Endothelial cell (in vitro differentiated cells): ENCODE results near the gene CRAMP1. TPM values are rescaled to one million over a fixed set of nuclear protein-coding genes. Genes with fewer than 3 reads are reported as not detected.

Source experiments
- DNase-seq: peaks from one replicate; pipeline ENCODE4 v3.0.0; 2021; ENCODE audit warnings: low spot score
- H3K27ac Mint-ChIP-seq: one replicate; pipeline ENCODE4 v1.8.0; 2021; ENCODE audit warnings: mixed read lengths, inconsistent platforms; ENCODE audit not compliant: unreplicated experiment
- H3K27me3 Mint-ChIP-seq: one replicate; pipeline ENCODE4 v1.8.0; 2021; ENCODE audit warnings: mild to moderate bottlenecking, moderate library complexity, mixed read lengths, inconsistent platforms; ENCODE audit not compliant: unreplicated experiment
- H3K36me3 Mint-ChIP-seq: one replicate; pipeline ENCODE4 v1.8.0; 2021; ENCODE audit warnings: mild to moderate bottlenecking, low read depth, mixed read lengths, inconsistent platforms; ENCODE audit not compliant: unreplicated experiment
- H3K4me1 Mint-ChIP-seq: one replicate; pipeline ENCODE4 v1.8.0; 2021; ENCODE audit warnings: mild to moderate bottlenecking, mixed read lengths, inconsistent platforms; ENCODE audit not compliant: unreplicated experiment
- H3K4me3 Mint-ChIP-seq: one replicate; pipeline ENCODE4 v1.8.0; 2021; ENCODE audit warnings: mild to moderate bottlenecking, mixed read lengths, inconsistent platforms; ENCODE audit not compliant: unreplicated experiment
- H3K9me3 Mint-ChIP-seq: one replicate; pipeline ENCODE4 v1.8.0; 2021; ENCODE audit warnings: mixed read lengths, inconsistent platforms; ENCODE audit not compliant: unreplicated experiment
- total RNA-seq: library from RNA; stranded (reverse); fragmentation: NEBNext Ultra II Directional; extraction: Animal tissue kit (Norgen Biotek cat#: 25700); gene quantifications from one replicate; pipeline ENCODE4 v1.2.1, GENCODE V29; 2021; ENCODE audit not compliant: unreplicated experiment
- TF ChIP-seq, protein P1 (sequence below): fragments of 200-600 bp; sonication (generic); IDR thresholded peaks from one replicate; pipeline ENCODE4 v1.5.0; 2021; ENCODE audit warnings: antibody characterized with exemption; ENCODE audit not compliant: unreplicated experiment

The CRAMP1 gene
- total RNA-seq, 1 donor from 2014 or later = 46.8 TPM

DNA sequence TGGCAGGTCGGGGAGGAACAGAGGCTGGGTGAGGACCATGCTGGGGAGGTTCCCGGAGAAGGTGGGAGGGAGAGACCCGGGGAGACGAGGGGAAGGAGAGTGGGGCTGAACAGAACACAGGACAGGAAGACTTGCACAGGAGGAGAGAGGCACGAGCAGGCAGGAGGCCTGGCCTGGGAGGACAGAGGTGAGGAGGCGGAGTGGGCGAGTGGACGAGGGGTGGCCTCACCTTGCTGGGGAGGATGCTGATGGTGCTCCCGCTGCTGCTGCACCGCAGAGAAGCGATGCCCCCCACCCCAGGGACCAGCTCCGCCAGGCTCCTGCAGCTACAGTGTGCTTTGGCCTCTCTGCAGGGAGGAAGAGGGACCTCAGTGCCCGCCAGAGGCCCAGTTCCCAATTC, 44.2 kb upstream of the CRAMP1 start:
- Mint-ChIP-seq H3K36me3 (peaks cover 13% of the 10 kb centered on the region), H3K27ac (no peak overlapping the region), H3K4me3 (no peak overlapping the region), H3K4me1 (peaks cover 23% of the 10 kb centered on the region), H3K27me3 (peaks cover 10% of the 10 kb centered on the region), H3K9me3 (no peaks in the 10 kb centered on the region)
- TF ChIP-seq, protein P1, sequence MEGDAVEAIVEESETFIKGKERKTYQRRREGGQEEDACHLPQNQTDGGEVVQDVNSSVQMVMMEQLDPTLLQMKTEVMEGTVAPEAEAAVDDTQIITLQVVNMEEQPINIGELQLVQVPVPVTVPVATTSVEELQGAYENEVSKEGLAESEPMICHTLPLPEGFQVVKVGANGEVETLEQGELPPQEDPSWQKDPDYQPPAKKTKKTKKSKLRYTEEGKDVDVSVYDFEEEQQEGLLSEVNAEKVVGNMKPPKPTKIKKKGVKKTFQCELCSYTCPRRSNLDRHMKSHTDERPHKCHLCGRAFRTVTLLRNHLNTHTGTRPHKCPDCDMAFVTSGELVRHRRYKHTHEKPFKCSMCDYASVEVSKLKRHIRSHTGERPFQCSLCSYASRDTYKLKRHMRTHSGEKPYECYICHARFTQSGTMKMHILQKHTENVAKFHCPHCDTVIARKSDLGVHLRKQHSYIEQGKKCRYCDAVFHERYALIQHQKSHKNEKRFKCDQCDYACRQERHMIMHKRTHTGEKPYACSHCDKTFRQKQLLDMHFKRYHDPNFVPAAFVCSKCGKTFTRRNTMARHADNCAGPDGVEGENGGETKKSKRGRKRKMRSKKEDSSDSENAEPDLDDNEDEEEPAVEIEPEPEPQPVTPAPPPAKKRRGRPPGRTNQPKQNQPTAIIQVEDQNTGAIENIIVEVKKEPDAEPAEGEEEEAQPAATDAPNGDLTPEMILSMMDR = no peak
- no peak for DNase-seq

DNA sequence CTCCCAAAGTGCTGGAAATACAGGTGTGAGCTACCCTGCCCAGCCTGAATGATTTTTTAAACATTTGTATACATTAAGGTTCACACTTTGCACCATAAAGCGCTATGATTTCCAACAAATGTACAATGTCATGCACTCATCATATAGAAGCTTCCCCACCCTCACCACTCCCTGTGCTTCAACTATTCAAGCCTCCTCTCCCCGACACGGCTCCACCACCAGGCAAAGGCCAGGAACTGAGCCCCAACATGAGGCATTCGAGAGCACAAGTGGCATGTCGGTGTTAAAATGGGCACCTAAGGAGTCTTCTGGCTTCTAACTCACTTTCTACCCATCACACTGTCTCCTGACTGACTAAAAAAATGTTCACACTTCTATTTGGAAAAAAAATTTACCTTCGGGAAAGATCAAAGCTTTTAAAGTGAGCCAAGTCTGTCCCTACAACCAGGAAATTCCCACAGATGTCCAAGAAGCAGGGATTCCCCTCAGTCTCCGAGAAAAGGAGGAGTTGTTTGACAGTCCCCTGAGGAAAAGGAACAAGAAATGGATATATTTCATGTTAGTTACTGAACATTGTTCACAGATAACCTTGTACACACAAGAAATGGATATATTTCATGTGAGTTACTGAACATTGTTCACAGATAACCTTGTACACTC, 41.0 kb upstream of the CRAMP1 start:
- Mint-ChIP-seq H3K4me1 (peaks cover 24% of the 10 kb centered on the region), H3K4me3 (no peak overlapping the region), H3K9me3 (no peaks in the 10 kb centered on the region), H3K27me3 (peaks cover 12% of the 10 kb centered on the region), H3K36me3 (peaks cover 11% of the 10 kb centered on the region), H3K27ac (peak overlapping the region; percentile 62)
- TF ChIP-seq, protein P1 = no peak
- DNase-seq = no peak

DNA sequence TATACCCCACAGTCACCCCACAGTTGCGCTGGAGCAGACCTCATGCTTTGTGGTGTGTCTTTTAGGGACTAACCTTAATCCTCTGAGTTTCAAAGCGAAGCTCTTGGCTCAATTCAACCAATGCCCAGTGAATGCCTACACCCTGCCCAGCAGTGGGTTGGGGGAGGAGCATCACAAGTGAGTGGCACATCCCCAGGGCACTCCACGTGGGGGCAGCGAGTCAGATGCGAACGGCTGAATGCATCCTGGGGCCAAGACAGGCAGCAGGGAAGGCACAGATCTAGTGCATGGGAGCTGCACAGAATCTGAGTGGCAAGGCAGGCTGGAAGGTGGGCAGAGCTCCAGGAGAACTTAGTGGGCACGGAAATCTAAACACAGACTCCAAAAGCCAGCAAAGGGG, 39.5 kb upstream of the CRAMP1 start:
- Mint-ChIP-seq H3K4me1 (peaks cover 24% of the 10 kb centered on the region), H3K4me3 (no peak overlapping the region), H3K36me3 (peaks cover 16% of the 10 kb centered on the region), H3K27ac (no peak overlapping the region), H3K9me3 (no peaks in the 10 kb centered on the region), H3K27me3 (peaks cover 7% of the 10 kb centered on the region)
- TF ChIP-seq, protein P1 = no peak
- no peak for DNase-seq

DNA sequence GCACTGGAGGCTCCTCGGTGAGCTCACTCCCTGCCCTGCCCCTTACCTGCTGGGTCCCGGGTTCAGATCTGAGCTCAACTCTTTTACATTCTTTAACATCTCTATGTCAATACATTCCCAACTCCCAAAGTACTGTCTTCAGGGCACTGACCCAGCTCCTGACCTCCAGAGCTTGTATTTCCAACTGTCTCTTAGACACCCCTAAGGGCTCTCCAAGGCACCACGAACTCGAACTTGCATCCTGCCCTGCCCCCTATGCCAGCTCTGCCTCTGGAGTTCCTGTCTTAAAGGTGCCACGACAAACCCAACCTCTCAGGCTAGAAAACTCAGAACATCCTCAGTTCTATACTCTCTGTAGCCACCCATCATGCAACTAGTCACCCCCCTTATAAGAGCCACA, 38.9 kb upstream of the CRAMP1 start:
- H3K36me3 Mint-ChIP-seq = peaks cover 16% of the 10 kb centered on the region
- DNase-seq = no peak
- no peaks in the 10 kb centered on the region for H3K9me3 Mint-ChIP-seq
- peaks cover 6% of the 10 kb centered on the region for H3K27me3 Mint-ChIP-seq
- H3K4me3 Mint-ChIP-seq = no peak overlapping the region
- peaks cover 24% of the 10 kb centered on the region for H3K4me1 Mint-ChIP-seq
- H3K27ac Mint-ChIP-seq = no peak overlapping the region
- TF ChIP-seq, protein P1 = no peak

DNA sequence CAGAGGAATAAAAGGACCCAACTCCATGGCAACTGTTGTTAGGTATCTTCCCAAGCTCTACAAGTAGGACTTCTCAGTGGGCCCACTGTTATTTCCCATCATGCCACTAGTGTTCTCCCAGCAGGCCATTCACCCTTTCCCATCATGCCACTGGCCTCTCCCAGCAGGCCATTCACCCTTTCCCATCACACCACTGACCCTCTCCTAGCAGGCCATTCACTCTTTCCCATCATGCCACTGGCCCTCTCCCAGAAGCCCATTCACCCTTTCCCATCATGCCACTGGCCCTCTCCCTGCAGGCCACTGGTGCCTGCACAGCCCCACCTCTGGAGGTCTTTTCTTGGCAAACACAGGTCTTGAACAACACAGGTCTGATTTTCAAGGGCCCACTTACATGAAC, 36.6 kb upstream of the CRAMP1 start:
- TF ChIP-seq, protein P1 = no peak
- no peak for DNase-seq
- Mint-ChIP-seq H3K4me3 (no peak overlapping the region), H3K27ac (peak overlapping the region; percentile 51), H3K36me3 (peaks cover 28% of the 10 kb centered on the region), H3K4me1 (peaks cover 28% of the 10 kb centered on the region), H3K9me3 (no peaks in the 10 kb centered on the region), H3K27me3 (peaks cover 3% of the 10 kb centered on the region)
